Memory B cell (primary cell): ENCODE measurements around the gene DYNLT1.

Experiments
- ATAC-seq: fragments of 150-1000 bp; cut with Tn5 transposase; 2 replicates; pipeline ENCODE4 v1.10.0; 2021; ENCODE audit warnings: low read depth, mild to moderate bottlenecking, moderate library complexity
- DNase-seq, 2 donors: peaks; one replicate each; pipeline ENCODE4 v3.0.0; 2022; ENCODE audit warnings: low spot score in 2 of 2
- H3K27ac Mint-ChIP-seq: one replicate; pipeline ENCODE4 v1.8.0; 2022; ENCODE audit warnings: mild to moderate bottlenecking, moderate library complexity, mixed read lengths
- H3K27me3 Mint-ChIP-seq: one replicate; pipeline ENCODE4 v1.8.0; 2022; ENCODE audit warnings: mixed read lengths
- H3K36me3 Mint-ChIP-seq: one replicate; pipeline ENCODE4 v1.8.0; 2022; ENCODE audit warnings: mild to moderate bottlenecking, mixed read lengths
- H3K4me1 Mint-ChIP-seq: one replicate; pipeline ENCODE4 v1.8.0; 2022; ENCODE audit warnings: mixed read lengths
- H3K4me3 Mint-ChIP-seq: one replicate; pipeline ENCODE4 v1.8.0; 2022; ENCODE audit warnings: mild to moderate bottlenecking, moderate library complexity, mixed read lengths
- H3K9me3 Mint-ChIP-seq: one replicate; pipeline ENCODE4 v1.8.0; 2022; ENCODE audit warnings: mixed read lengths

The DYNLT1 gene

GRCh38 chr6:158596861-158597260 is 47.7 kb downstream of the DYNLT1 start:
- H3K4me1 Mint-ChIP-seq, result peaks cover 9% of the 10 kb centered on the region
- H3K4me3 Mint-ChIP-seq, result no peak overlapping the region
- no peaks in the 10 kb centered on the region for H3K27me3 Mint-ChIP-seq
- DNase-seq (no peak), ATAC-seq (no peak)
- peak overlapping the region; percentile 38 for H3K27ac Mint-ChIP-seq
- peaks cover 13% of the 10 kb centered on the region for H3K36me3 Mint-ChIP-seq
- H3K9me3 Mint-ChIP-seq, result no peaks in the 10 kb centered on the region

- Mint-ChIP-seq H3K4me3 (no peak overlapping the region), H3K27ac (no peak overlapping the region), H3K36me3 (peaks cover 23% of the 10 kb centered on the region), H3K4me1 (peaks cover 9% of the 10 kb centered on the region), H3K27me3 (no peaks in the 10 kb centered on the region), H3K9me3 (no peaks in the 10 kb centered on the region)
- ATAC-seq, result peak; percentile 38
- no peak for DNase-seq
Measured at GRCh38 chr6:158595223-158595622, 49.3 kb downstream of the DYNLT1 start.

- no peak for DNase-seq
- peaks cover 9% of the 10 kb centered on the region for H3K4me1 Mint-ChIP-seq
- H3K4me3 Mint-ChIP-seq, result no peak overlapping the region
- peaks cover 21% of the 10 kb centered on the region for H3K36me3 Mint-ChIP-seq
- H3K27ac Mint-ChIP-seq, result no peak overlapping the region
- no peaks in the 10 kb centered on the region for H3K27me3 Mint-ChIP-seq
- no peak for ATAC-seq
- H3K9me3 Mint-ChIP-seq, result no peaks in the 10 kb centered on the region
Measured at GRCh38 chr6:158593670-158594069, 50.9 kb downstream of the DYNLT1 start.

- H3K36me3 Mint-ChIP-seq, result peaks cover 24% of the 10 kb centered on the region
- no peak overlapping the region for H3K27ac Mint-ChIP-seq
Measured at GRCh38 chr6:158591810-158592209, 52.7 kb downstream of the DYNLT1 start.

DNA sequence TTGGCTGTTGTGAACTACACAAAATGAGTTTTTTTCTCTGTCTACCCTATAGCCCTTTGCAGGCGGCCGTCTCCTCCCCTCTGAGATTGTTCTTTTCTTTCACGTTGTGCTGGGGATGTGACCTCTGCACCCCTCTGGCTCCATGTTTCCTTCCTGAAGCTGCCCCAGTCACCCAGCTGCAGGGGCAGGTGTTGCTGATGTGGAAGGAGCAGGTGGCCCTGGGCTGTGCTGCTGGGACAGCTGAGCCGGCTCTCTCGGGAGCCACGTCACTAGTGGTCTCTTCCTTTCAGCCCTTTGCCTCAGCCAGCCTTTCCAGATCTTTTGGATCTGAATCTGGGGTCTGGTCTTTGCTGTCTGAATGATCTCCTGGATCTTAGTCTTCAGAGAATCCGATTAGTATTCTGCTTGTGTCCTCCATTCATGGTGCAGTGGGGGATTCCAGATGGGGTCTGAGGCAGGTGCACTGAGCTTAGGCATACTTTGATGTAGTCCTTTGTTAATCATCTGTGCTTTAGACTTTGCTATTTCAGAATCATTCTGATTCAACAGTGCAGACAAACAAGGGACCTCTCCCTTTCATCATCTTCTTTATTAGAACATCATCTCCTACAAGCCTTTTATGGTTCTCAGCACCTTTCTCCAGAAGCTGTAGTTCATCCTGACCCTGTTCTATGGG is 53.3 kb downstream of the DYNLT1 start:
- H3K9me3 Mint-ChIP-seq, result no peaks in the 10 kb centered on the region
- H3K27ac Mint-ChIP-seq, result no peak overlapping the region
- H3K4me3 Mint-ChIP-seq, result no peak overlapping the region
- no peak for DNase-seq
- H3K27me3 Mint-ChIP-seq, result no peaks in the 10 kb centered on the region
- no peak for ATAC-seq
- H3K36me3 Mint-ChIP-seq, result peaks cover 26% of the 10 kb centered on the region
- H3K4me1 Mint-ChIP-seq, result peaks cover 1% of the 10 kb centered on the region

More at GRCh38 chr6:158591810-158592209, 52.7 kb downstream of the DYNLT1 start:
- H3K27me3 Mint-ChIP-seq, result no peaks in the 10 kb centered on the region
- DNase-seq (no peak), ATAC-seq (no peak)
- H3K9me3 Mint-ChIP-seq, result no peaks in the 10 kb centered on the region
- no peak overlapping the region for H3K4me3 Mint-ChIP-seq
- H3K4me1 Mint-ChIP-seq, result peaks cover 7% of the 10 kb centered on the region

DNA sequence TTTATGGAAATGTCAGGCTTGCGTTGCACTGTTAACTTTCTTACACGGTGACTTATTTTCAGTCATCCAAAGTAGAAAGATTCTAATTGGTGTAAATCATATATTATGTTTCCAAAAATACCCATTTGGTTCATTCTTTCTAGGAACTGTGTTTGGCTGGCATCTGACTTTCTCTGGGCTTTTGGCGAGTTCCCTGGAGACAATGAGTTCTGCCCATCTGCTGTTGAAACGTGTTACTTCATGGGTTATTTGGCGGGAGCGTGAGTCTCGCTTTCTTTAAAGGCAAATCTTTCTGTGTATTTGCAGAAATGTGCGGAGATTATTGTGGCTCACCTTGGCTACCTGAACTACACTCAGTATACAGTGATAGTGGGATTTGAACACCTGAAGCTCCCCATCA is 55.2 kb downstream of the DYNLT1 start:
- H3K36me3 Mint-ChIP-seq, result peaks cover 37% of the 10 kb centered on the region
- ATAC-seq (no peak), DNase-seq (no peak)
- H3K4me1 Mint-ChIP-seq, result no peaks in the 10 kb centered on the region
- no peaks in the 10 kb centered on the region for H3K9me3 Mint-ChIP-seq
- H3K27ac Mint-ChIP-seq, result no peak overlapping the region
- H3K4me3 Mint-ChIP-seq, result no peak overlapping the region
- no peaks in the 10 kb centered on the region for H3K27me3 Mint-ChIP-seq

DNA sequence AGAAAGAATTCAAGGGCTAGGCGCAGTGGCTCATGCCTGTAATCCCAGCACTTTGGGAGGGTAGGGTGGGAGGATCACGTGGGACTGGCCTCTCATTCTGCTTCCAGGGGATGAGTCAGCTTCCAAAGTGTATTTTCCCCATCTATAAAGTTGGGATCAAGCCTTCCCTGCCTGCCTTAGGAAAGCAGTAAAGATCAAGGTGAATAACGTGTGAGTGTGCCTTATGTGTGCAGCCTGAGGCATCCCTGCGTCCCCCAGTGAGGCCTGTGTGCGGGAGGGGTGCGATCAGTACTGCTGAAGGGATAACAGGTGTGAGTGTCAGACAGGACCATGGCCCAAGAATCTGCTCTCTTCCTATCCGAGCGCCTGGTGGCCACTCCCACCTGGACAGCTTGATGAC is 57.9 kb downstream of the DYNLT1 start:
- Mint-ChIP-seq H3K36me3 (peaks cover 45% of the 10 kb centered on the region), H3K27me3 (no peaks in the 10 kb centered on the region), H3K4me3 (no peak overlapping the region), H3K9me3 (no peaks in the 10 kb centered on the region), H3K4me1 (no peaks in the 10 kb centered on the region), H3K27ac (no peak overlapping the region)
- ATAC-seq, result no peak
- no peak for DNase-seq
